Smooth muscle cell (in vitro differentiated cells): ENCODE results near the gene SYCE1. TPM values are rescaled to one million over a fixed set of nuclear protein-coding genes. Genes with fewer than 3 reads are reported as not detected.

ENCODE experiments used
- DNase-seq: peaks from one replicate; lab custom pipeline; 2025; ENCODE audit not compliant: unreplicated experiment; lab: John Stamatoyannopoulos, UW
- H2AFZ ChIP-seq: fragments of 200-600 bp; sonication (generic); 2 replicates; pipeline ENCODE4 v1.6.0; 2016; ENCODE audit warnings: antibody characterized with exemption, low read depth, mild to moderate bottlenecking
- H3F3A ChIP-seq: fragments of 200-600 bp; sonication (generic); 2 replicates; pipeline ENCODE4 v1.6.0; 2017; ENCODE audit warnings: antibody characterized with exemption, low read depth
- H3K27ac ChIP-seq: fragments of 200-600 bp; sonication (generic); 2 replicates; pipeline ENCODE4 v1.5.1; 2016; ENCODE audit warnings: low read depth, mild to moderate bottlenecking
- H3K27me3 ChIP-seq: fragments of 200-600 bp; sonication (generic); 2 replicates; pipeline ENCODE4 v1.6.1; 2016; ENCODE audit warnings: low read depth, mild to moderate bottlenecking
- H3K36me3 ChIP-seq: fragments of 200-600 bp; sonication (generic); 2 replicates; pipeline ENCODE4 v1.5.1; 2016; ENCODE audit warnings: low read depth
- H3K4me1 ChIP-seq: fragments of 200-600 bp; sonication (generic); 2 replicates; pipeline ENCODE4 v1.5.1; 2016; ENCODE audit warnings: low read depth
- H3K4me2 ChIP-seq: fragments of 200-600 bp; sonication (generic); 2 replicates; pipeline ENCODE4 v1.6.0; 2016; ENCODE audit warnings: mild to moderate bottlenecking
- H3K4me3 ChIP-seq: fragments of 200-600 bp; sonication (generic); 2 replicates; pipeline ENCODE4 v1.5.1; 2016; ENCODE audit warnings: mild to moderate bottlenecking
- H3K79me2 ChIP-seq: fragments of 200-600 bp; sonication (generic); 2 replicates; pipeline ENCODE4 v1.6.0; 2016; ENCODE audit warnings: low read depth, mild to moderate bottlenecking
- H3K9ac ChIP-seq: fragments of 200-600 bp; sonication (generic); 2 replicates; pipeline ENCODE4 v1.6.0; 2016; ENCODE audit warnings: low read depth
- H3K9me3 ChIP-seq: fragments of 200-600 bp; sonication (generic); replicated peaks from 2 replicates; pipeline ENCODE4 v1.5.1; 2016; ENCODE audit warnings: low read depth
- H4K20me1 ChIP-seq: fragments of 200-600 bp; sonication (generic); 2 replicates; pipeline ENCODE4 v1.6.0; 2016; ENCODE audit warnings: low read depth
- WGBS: methylation state at CpG from one replicate; pipeline ENCODE4 v1.1.7; 2016; ENCODE audit warnings: low lambda C conversion rate; 5-methylcytosine and 5-hydroxymethylcytosine counted together
- polyA plus RNA-seq: library from polyadenylated mRNA; unstranded; fragments of >200 nt; fragmentation: Nextera tagmentation; extraction: Ambion mirVana; gene quantifications from 2 replicates; pipeline ENCODE4 v1.2.1, GENCODE V29; 2016
- total RNA-seq: library from RNA; depleted of rRNA; stranded (reverse); fragments of >200 nt; gene quantifications from 2 replicates; pipeline ENCODE4 v1.2.3, GENCODE V29; 2014
- TF ChIP-seq, protein P1 (sequence below): fragments of 200-600 bp; sonication (generic); IDR thresholded peaks from 2 replicates; pipeline ENCODE4 v1.5.1; 2017; ENCODE audit warnings: borderline replicate concordance, mild to moderate bottlenecking, antibody characterized with exemption; ENCODE audit not compliant: insufficient read depth, poor library complexity, severe bottlenecking

The SYCE1 gene
- total and polyA plus RNA-seq, 2 experiments from 2014 or later = 0.13 TPM; not detected in 1

DNA sequence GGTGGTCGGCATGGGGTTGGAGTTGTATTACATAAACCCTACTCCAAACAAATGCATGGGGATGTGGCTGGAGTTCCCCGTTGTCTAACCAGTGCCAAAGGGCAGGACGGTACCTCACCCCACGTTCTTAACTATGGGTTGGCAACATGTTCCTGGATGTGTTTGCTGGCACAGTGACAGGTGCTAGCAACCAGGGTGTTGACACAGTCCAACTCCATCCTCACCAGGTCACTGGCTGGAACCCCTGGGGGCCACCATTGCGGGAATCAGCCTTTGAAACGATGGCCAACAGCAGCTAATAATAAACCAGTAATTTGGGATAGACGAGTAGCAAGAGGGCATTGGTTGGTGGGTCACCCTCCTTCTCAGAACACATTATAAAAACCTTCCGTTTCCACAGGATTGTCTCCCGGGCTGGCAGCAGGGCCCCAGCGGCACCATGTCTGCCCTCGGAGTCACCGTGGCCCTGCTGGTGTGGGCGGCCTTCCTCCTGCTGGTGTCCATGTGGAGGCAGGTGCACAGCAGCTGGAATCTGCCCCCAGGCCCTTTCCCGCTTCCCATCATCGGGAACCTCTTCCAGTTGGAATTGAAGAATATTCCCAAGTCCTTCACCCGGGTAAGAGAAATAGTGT is 38.3 kb downstream of the SYCE1 start, which contains the start of gene CYP2E1:
Gene CYP2E1, plus strand, starts transcription at position 407 of the 632 bp plus-strand sequence. Its CDS starts 33 bp downstream, at position 440.
- 77% methylated on average over 16 of the region's 16 CpGs for WGBS
- H3K4me2 ChIP-seq = no peak within 1 kb of the TSS
- H3F3A ChIP-seq = no peaks in the 10 kb centered on the region
- H3K36me3 ChIP-seq = no peaks in the 10 kb centered on the region
- H3K9me3 ChIP-seq = peaks cover 5% of the 10 kb centered on the region
- no peak within 1 kb of the TSS for H2AFZ ChIP-seq
- no peak for DNase-seq
- no peak within 1 kb of the TSS for H3K4me3 ChIP-seq
- no peaks in the 10 kb centered on the region for H3K79me2 ChIP-seq
- H3K9ac ChIP-seq = no peak within 1 kb of the TSS
- H3K27ac ChIP-seq = no peak within 1 kb of the TSS
- H3K27me3 ChIP-seq = no peaks in the 10 kb centered on the region
- TF ChIP-seq, protein P1, sequence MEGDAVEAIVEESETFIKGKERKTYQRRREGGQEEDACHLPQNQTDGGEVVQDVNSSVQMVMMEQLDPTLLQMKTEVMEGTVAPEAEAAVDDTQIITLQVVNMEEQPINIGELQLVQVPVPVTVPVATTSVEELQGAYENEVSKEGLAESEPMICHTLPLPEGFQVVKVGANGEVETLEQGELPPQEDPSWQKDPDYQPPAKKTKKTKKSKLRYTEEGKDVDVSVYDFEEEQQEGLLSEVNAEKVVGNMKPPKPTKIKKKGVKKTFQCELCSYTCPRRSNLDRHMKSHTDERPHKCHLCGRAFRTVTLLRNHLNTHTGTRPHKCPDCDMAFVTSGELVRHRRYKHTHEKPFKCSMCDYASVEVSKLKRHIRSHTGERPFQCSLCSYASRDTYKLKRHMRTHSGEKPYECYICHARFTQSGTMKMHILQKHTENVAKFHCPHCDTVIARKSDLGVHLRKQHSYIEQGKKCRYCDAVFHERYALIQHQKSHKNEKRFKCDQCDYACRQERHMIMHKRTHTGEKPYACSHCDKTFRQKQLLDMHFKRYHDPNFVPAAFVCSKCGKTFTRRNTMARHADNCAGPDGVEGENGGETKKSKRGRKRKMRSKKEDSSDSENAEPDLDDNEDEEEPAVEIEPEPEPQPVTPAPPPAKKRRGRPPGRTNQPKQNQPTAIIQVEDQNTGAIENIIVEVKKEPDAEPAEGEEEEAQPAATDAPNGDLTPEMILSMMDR = no peak
- H3K4me1 ChIP-seq = no peaks in the 10 kb centered on the region
- no peaks in the 10 kb centered on the region for H4K20me1 ChIP-seq

DNA sequence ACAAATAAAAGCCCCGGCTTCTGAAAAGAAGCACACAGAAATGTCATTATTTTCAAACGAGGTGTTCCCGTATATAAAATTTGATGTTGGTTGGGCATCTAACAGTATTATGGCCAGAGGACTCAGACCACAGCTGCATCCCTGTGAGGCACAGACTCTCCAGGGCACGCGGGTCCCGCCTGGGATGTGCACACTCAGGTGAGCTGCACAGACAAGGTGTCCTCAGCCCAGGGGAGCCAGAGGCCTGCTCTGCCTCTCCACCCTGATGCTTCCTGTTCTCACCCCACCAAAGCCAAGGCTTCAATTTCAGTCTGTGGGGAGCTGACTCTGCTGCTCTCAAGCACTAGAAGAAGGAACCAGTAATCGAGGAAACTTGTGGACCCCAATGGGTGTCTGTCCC is 39.9 kb downstream of the SYCE1 start:
- Histone ChIP-seq H3K36me3 (no peaks in the 10 kb centered on the region), H3F3A (no peaks in the 10 kb centered on the region), H4K20me1 (no peaks in the 10 kb centered on the region), H3K27ac (no peak overlapping the region), H3K27me3 (no peaks in the 10 kb centered on the region), H3K9me3 (peaks cover 5% of the 10 kb centered on the region), H2AFZ (no peak overlapping the region), H3K79me2 (no peaks in the 10 kb centered on the region), H3K4me1 (no peaks in the 10 kb centered on the region), H3K4me2 (no peak overlapping the region), H3K9ac (no peak overlapping the region), H3K4me3 (no peak overlapping the region)
- 84% methylated on average over 7 of the region's 7 CpGs for WGBS
- TF ChIP-seq, protein P1 = no peak
- no peak for DNase-seq

DNA sequence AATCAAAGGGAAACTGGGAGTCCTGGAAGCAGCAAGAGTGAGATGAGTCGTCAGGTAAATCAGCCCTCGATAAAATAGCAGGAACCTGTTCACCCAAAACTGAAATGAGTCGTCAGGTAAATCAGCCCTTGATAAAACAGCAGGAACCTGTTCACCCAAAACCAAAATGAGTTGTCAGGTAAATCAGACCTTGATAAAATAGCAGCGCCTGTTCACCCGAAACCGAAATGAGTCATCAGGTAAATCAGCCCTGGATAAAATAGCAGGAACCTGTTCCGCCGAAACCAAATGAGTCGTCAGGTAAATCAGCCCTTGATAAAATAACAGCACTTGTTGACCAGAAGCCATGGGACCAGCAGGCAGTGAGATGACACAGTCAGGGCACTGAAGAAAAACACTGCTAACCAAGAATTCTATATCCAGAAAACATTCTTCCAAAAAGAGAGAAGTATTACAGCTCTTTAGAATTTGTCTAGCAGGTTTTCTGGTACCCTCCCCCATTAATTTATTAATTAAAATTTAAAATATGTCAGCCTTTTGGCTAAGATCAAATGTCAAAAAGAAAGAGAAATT is 41.7 kb downstream of the SYCE1 start:
- H3K4me1 ChIP-seq = no peaks in the 10 kb centered on the region
- no peaks in the 10 kb centered on the region for H4K20me1 ChIP-seq
- no peak for DNase-seq
- H3K4me2 ChIP-seq = no peak overlapping the region
- TF ChIP-seq, protein P1 = no peak
- H3K4me3 ChIP-seq = no peak overlapping the region
- no peak overlapping the region for H3K27ac ChIP-seq
- H3K9ac ChIP-seq = no peak overlapping the region
- H3K9me3 ChIP-seq = peaks cover 5% of the 10 kb centered on the region
- WGBS = 84% methylated on average over 9 of the region's 9 CpGs
- H3K79me2 ChIP-seq = no peaks in the 10 kb centered on the region
- H3K36me3 ChIP-seq = no peaks in the 10 kb centered on the region
- H3K27me3 ChIP-seq = no peaks in the 10 kb centered on the region
- H3F3A ChIP-seq = no peaks in the 10 kb centered on the region
- no peak overlapping the region for H2AFZ ChIP-seq
